Natural killer cell (primary cell): ENCODE measurements around the gene YBX2. TPM values are rescaled to one million over a fixed set of nuclear protein-coding genes. Genes with fewer than 3 reads are reported as not detected.
A peak's percentile ranks its signal among the peaks of the same experiment; 100 is the strongest.

Experiments
- ATAC-seq, 3 donors: fragments of 150-1000 bp in 2 of 3; fragments of 200-7000 bp in 1 of 3; cut with Tn5 transposase; 1 replicate in 1 of 3; 2 replicates in 2 of 3; pipeline ENCODE4 v1.10.0; 2021; ENCODE audit warnings: mild to moderate bottlenecking in 2 of 3, moderate library complexity in 2 of 3
- DNase-seq, 2 donors: peaks; one replicate each; pipeline versions ENCODE4 v3.0.0 to v3.0.0-alpha.2; 2013 to 2021; ENCODE audit warnings: mixed read lengths in 1 of 2
- H3K27ac ChIP-seq: one replicate; pipeline ENCODE4 v1.5.1; 2013; ENCODE audit warnings: mild to moderate bottlenecking, low read length
- H3K27me3 ChIP-seq: one replicate; pipeline ENCODE4 v1.6.1; 2013; ENCODE audit warnings: low read length; ENCODE audit not compliant: control insufficient read depth, insufficient read depth
- H3K36me3 ChIP-seq: one replicate; pipeline ENCODE4 v1.6.1; 2013; ENCODE audit warnings: low read length; ENCODE audit not compliant: control insufficient read depth, insufficient read depth
- H3K4me1 ChIP-seq: one replicate; pipeline ENCODE4 v1.6.1; 2013; ENCODE audit warnings: low read length; ENCODE audit not compliant: control insufficient read depth, insufficient read depth
- H3K4me3 ChIP-seq: one replicate; pipeline ENCODE4 v1.5.1; 2013; ENCODE audit warnings: low read length
- H3K9me3 ChIP-seq: one replicate; pipeline ENCODE4 v1.6.1; 2013; ENCODE audit warnings: low read length; ENCODE audit not compliant: control insufficient read depth, insufficient read depth
- H3K27ac Mint-ChIP-seq, 2 donors: one replicate each; pipeline ENCODE4 v1.8.0; 2022; ENCODE audit warnings: mild to moderate bottlenecking in 2 of 2, mixed read lengths in 2 of 2, moderate library complexity in 1 of 2
- H3K27me3 Mint-ChIP-seq, 2 donors: one replicate each; pipeline ENCODE4 v1.8.0; 2022; ENCODE audit warnings: low read depth in 2 of 2, mixed read lengths in 2 of 2
- H3K36me3 Mint-ChIP-seq: one replicate; pipeline ENCODE4 v1.8.0; 2022; ENCODE audit warnings: mixed read lengths
- H3K4me1 Mint-ChIP-seq, 2 donors: one replicate each; pipeline ENCODE4 v1.8.0; 2022; ENCODE audit warnings: mixed read lengths in 2 of 2
- H3K4me3 Mint-ChIP-seq: one replicate; pipeline ENCODE4 v1.8.0; 2022; ENCODE audit warnings: mild to moderate bottlenecking, moderate library complexity, mixed read lengths
- H3K9me3 Mint-ChIP-seq, 2 donors: one replicate each; pipeline ENCODE4 v1.8.0; 2022; ENCODE audit warnings: mixed read lengths in 2 of 2
- WGBS: methylation state at CpG from one replicate; pipeline ENCODE4 v1.1.7; 2013; ENCODE audit warnings: missing lambda C conversion rate; ENCODE audit not compliant: insufficient coverage; 5-methylcytosine and 5-hydroxymethylcytosine counted together
- intact Hi-C: fragments of 100-400 bp; cut with micrococcal nuclease; formaldehyde crosslinking; loops from one replicate; pipeline ENCODE4 v1.14.2; 2022
- total RNA-seq, 4 donors: library from RNA; stranded (reverse); fragments of 120-200 nt in 1 of 4; gene quantifications; one replicate each; pipeline versions ENCODE4 v1.2.3 to v1.2.4, GENCODE V29; 2013 to 2022
- TF ChIP-seq, protein P1 (sequence below): fragments of 200-600 bp; IDR thresholded peaks from one replicate; pipeline ENCODE4 v1.8.0; 2022; ENCODE audit warnings: antibody characterized with exemption

YBX2 gene
- total RNA-seq, 3 donors from 2014 or later (not counting 1 experiment from before 2014, with no cell fraction given): 0.05 TPM; not detected in 2

DNA sequence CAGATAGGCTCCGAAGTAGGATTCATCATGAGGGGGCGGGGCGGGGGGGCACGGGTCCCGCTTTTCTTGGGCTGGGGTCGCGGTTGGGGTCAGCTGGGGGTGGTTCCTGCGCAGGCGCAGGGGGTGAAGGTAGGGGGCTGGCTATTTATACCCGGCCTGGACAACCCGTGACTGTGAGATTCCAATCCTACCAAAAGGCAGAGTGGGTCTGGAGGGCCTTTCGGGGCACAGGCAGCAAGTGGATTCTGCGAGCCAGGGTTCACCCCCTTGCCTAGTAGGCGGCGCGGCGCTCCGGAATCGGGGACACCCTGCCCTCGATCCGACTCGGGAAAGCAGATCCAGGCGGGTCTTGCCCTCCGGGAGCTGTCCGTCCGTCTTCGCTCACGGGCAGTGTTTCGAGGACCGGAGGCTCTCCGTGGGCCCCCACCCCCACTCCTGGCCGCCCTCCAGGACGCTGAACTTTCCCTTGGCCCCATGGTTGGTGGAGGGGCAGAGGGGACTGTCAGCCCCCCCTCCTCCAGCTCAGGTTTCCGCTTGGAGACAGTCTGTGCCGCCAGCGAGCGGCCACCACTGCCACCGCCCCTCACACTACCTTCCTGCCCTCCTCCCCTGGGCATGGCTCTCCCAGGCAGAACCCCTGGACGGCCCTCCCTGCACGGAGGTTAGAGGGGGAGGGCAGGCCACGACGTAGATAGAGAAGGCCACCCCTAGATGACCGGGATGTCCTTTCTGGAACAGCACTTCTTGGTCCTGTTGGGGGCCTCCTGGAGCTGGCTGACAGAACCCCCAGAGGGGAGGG is 12.3 kb downstream of the YBX2 start:
- Histone ChIP-seq H3K27me3 (peaks cover 33% of the 10 kb centered on the region), H3K4me1 (peaks cover 31% of the 10 kb centered on the region), H3K4me3 (no peak overlapping the region), H3K9me3 (no peaks in the 10 kb centered on the region), H3K27ac (no peak overlapping the region), H3K36me3 (no peaks in the 10 kb centered on the region)
- peaks cover 22 to 31% of the 10 kb centered on the region in 2 donors for H3K4me1 Mint-ChIP-seq
- H3K27me3 Mint-ChIP-seq: peaks cover 25 to 31% of the 10 kb centered on the region in 2 donors
- peak overlapping the region; percentile 90 for H3K4me3 Mint-ChIP-seq
- TF ChIP-seq, protein P1, sequence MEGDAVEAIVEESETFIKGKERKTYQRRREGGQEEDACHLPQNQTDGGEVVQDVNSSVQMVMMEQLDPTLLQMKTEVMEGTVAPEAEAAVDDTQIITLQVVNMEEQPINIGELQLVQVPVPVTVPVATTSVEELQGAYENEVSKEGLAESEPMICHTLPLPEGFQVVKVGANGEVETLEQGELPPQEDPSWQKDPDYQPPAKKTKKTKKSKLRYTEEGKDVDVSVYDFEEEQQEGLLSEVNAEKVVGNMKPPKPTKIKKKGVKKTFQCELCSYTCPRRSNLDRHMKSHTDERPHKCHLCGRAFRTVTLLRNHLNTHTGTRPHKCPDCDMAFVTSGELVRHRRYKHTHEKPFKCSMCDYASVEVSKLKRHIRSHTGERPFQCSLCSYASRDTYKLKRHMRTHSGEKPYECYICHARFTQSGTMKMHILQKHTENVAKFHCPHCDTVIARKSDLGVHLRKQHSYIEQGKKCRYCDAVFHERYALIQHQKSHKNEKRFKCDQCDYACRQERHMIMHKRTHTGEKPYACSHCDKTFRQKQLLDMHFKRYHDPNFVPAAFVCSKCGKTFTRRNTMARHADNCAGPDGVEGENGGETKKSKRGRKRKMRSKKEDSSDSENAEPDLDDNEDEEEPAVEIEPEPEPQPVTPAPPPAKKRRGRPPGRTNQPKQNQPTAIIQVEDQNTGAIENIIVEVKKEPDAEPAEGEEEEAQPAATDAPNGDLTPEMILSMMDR: no peak
- ATAC-seq: no peak
- H3K9me3 Mint-ChIP-seq: no peaks in the 10 kb centered on the region
- H3K36me3 Mint-ChIP-seq: no peaks in the 10 kb centered on the region
- peak in 1 of 2 donors; percentile 34 for DNase-seq
- peak overlapping the region in 1 of 2 donors; percentile 16 for H3K27ac Mint-ChIP-seq
- WGBS: 7% methylated on average over 42 of the region's 43 CpGs
- intact Hi-C loops: loop anchor here (2.0 to 10.0 kb wide), 2 partner anchors 47 to 403 kb away; partner anchors contain the start of genes NEURL4, TP53 and WRAP53

DNA sequence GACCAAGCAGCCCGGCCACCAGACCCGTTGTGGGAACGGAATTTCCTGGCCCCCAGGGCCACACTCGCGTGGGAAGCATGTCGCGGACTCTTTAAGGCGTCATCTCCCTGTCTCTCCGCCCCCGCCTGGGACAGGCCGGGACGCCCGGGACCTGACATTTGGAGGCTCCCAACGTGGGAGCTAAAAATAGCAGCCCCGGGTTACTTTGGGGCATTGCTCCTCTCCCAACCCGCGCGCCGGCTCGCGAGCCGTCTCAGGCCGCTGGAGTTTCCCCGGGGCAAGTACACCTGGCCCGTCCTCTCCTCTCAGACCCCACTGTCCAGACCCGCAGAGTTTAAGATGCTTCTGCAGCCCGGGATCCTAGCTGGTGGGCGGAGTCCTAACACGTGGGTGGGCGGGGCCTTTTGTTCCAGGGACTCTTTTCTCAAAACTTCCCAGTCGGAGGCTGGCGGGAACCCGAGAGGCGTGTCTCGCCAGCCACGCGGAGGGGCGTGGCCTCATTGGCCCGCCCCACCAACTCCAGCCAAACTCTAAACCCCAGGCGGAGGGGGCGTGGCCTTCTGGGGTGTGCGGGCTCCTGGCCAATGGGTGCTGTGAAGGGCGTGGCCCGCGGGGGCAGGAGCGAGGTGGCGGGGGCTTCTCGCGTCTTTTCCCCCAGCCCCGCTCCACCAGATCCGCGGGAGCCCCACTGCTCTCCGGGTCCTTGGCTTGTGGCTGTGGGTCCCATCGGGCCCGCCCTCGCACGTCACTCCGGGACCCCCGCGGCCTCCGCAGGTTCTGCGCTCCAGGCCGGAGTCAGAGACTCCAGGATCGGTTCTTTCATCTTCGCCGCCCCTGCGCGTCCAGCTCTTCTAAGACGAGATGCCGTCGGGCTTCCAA is 13.1 kb downstream of the YBX2 start, which contains the start of gene SLC2A4:
Gene SLC2A4, plus strand, starts transcription at position 645 of the 879 bp plus-strand sequence. Its CDS starts 217 bp downstream, at position 862.
- H3K36me3 Mint-ChIP-seq: no peaks in the 10 kb centered on the region
- DNase-seq: peak; percentile 62 to 89
- H3K27ac ChIP-seq: no peak within 1 kb of the TSS
- ATAC-seq: peak; percentile 56 to 66 (median 61)
- peaks cover 31% of the 10 kb centered on the region for H3K27me3 ChIP-seq
- H3K4me3 ChIP-seq: peak within 1 kb of the TSS; percentile 23
- TF ChIP-seq, protein P1: no peak
- H3K36me3 ChIP-seq: no peaks in the 10 kb centered on the region
- WGBS: under 1% methylated on average over 71 of the region's 71 CpGs
- H3K4me1 ChIP-seq: peaks cover 31% of the 10 kb centered on the region
- H3K4me3 Mint-ChIP-seq: peak within 1 kb of the TSS; percentile 90
- no peaks in the 10 kb centered on the region for H3K9me3 ChIP-seq
- peaks cover 22 to 30% of the 10 kb centered on the region in 2 donors for H3K27me3 Mint-ChIP-seq
- peak within 1 kb of the TSS in 1 of 2 donors; percentile 16 for H3K27ac Mint-ChIP-seq
- peaks cover 22 to 31% of the 10 kb centered on the region in 2 donors for H3K4me1 Mint-ChIP-seq
- intact Hi-C loops: loop anchor here (2.0 to 10.0 kb wide), 2 partner anchors 47 to 403 kb away; partner anchors contain the start of genes NEURL4, TP53 and WRAP53
- no peaks in the 10 kb centered on the region for H3K9me3 Mint-ChIP-seq

DNA sequence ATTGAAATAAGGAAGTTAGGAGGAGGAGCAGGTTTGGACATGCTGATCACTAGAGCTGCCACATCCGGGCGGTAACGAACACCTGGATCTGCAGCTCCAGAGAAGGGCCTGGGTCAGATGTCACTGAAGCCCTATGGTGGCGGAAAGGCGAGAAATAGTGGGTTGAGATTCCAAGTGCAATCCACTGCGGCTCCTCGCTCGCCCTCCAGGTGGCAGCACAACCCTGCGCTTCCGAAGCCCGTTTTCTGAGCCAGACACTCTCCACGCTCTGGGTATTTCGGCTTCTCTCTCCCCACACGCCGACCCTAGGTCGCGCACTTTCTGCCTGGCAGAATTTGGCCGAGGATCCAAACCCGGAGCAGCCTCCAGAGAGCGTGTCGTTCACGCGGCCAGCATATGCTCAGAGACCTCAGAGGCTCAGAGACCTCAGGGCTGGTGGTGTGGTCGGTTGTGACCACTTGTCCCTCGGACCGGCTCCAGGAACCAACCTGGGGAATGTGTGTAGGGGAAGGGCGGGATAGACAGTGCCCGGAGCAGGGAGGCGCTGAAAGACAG is 13.8 kb downstream of the YBX2 start:
- Mint-ChIP-seq H3K4me3 (peak overlapping the region; percentile 90), H3K36me3 (no peaks in the 10 kb centered on the region), H3K4me1 (peaks cover 22 to 31% of the 10 kb centered on the region in 2 donors), H3K27ac (peak overlapping the region in 1 of 2 donors; percentile 16), H3K27me3 (peaks cover 18 to 24% of the 10 kb centered on the region in 2 donors), H3K9me3 (no peaks in the 10 kb centered on the region)
- H3K27ac ChIP-seq: no peak overlapping the region
- H3K27me3 ChIP-seq: peaks cover 29% of the 10 kb centered on the region
- TF ChIP-seq, protein P1: peak; percentile 94
- peak; percentile 84 to 88 for DNase-seq
- H3K9me3 ChIP-seq: no peaks in the 10 kb centered on the region
- peaks cover 31% of the 10 kb centered on the region for H3K4me1 ChIP-seq
- intact Hi-C loops: loop anchor here (1.0 to 10.0 kb wide), 7 partner anchors 16 to 404 kb away; partner anchors contain the start of genes NEURL4, SENP3, TMEM102 and TP53
- WGBS: under 1% methylated on average over 29 of the region's 29 CpGs
- peak overlapping the region; percentile 23 for H3K4me3 ChIP-seq
- H3K36me3 ChIP-seq: no peaks in the 10 kb centered on the region
- peak; percentile 89 to 95 (median 91) for ATAC-seq
